Upper lobe of left lung (tissue), 6 donors: ENCODE measurements around the gene HOATZ. TPM values are rescaled to one million over a fixed set of nuclear protein-coding genes. Genes with fewer than 3 reads are reported as not detected.
A peak's percentile ranks its signal among the peaks of the same experiment; 100 is the strongest.

ENCODE experiments used
- ATAC-seq, 2 donors: fragments of 200-7000 bp; cut with Tn5 transposase; one replicate each; pipeline ENCODE4 v1.9.1; 2022; ENCODE audit warnings: mild to moderate bottlenecking in 2 of 2, moderate library complexity in 2 of 2; ENCODE audit not compliant: low FRiP score in 2 of 2
- DNase-seq, 2 donors: peaks; one replicate each; pipeline ENCODE4 v3.0.0-alpha.2; 2019 to 2020
- H3K27ac ChIP-seq, 4 donors: fragments of 200-600 bp; sonication (generic); one replicate each; pipeline ENCODE4 v1.5.1; 2016 to 2019
- H3K27me3 ChIP-seq, 4 donors: fragments of 200-600 bp; sonication (generic); one replicate each; pipeline ENCODE4 v1.5.1; 2017 to 2019
- H3K36me3 ChIP-seq, 4 donors: fragments of 200-600 bp; sonication (generic); one replicate each; pipeline ENCODE4 v1.5.1; 2016 to 2019
- H3K4me1 ChIP-seq, 4 donors: fragments of 200-600 bp; sonication (generic); one replicate each; pipeline ENCODE4 v1.5.1; 2018 to 2019
- H3K4me3 ChIP-seq, 4 donors: fragments of 200-600 bp; sonication (generic); one replicate each; pipeline ENCODE4 v1.5.1; 2017 to 2019; ENCODE audit warnings: mild to moderate bottlenecking in 2 of 4, moderate library complexity in 1 of 4
- H3K9me3 ChIP-seq, 4 donors: fragments of 200-600 bp; sonication (generic); one replicate each; pipeline ENCODE4 v1.5.1; 2018 to 2019
- EP300 ChIP-seq, 4 donors: sonication (generic); formaldehyde crosslinking; IDR thresholded peaks; one replicate each; pipeline ENCODE4 v1.5.1; 2017; ENCODE audit warnings: antibody characterized with exemption in 4 of 4, control low read depth in 2 of 4
- POLR2A ChIP-seq, 4 donors: fragments of 450-650 bp; IDR thresholded peaks; one replicate each; pipeline ENCODE4 v1.5.1; 2016 to 2017; ENCODE audit warnings: antibody characterized with exemption in 4 of 4, mild to moderate bottlenecking in 2 of 4
- POLR2AphosphoS5 ChIP-seq, 2 donors: sonication (generic); formaldehyde crosslinking; IDR thresholded peaks; one replicate each; pipeline ENCODE4 v1.5.1; 2017; ENCODE audit warnings: antibody characterized with exemption in 2 of 2
- WGBS, 2 donors: methylation state at CpG; one replicate each; pipeline ENCODE4 v1.1.5; 2017 to 2018; 5-methylcytosine and 5-hydroxymethylcytosine counted together
- total RNA-seq, 6 donors: library from RNA; depleted of rRNA in 4 of 6; stranded (reverse); fragments of >200 nt in 4 of 6; gene quantifications; one replicate each; pipeline versions ENCODE4 v1.1.0 to v1.2.1, GENCODE V29; 2016 to 2021
- TF ChIP-seq, protein P1 (sequence below), 6 experiments: fragments of 450-650 bp in 4 of 6; fragments of 200-600 bp in 2 of 6; sonication (generic) in 2 of 6; IDR thresholded peaks; one replicate each; pipeline ENCODE4 v1.5.1; 2016 to 2019; ENCODE audit warnings: antibody characterized with exemption in 6 of 6
- donor health status: DM: no; HTN: no; CAD: no; lungs with moderate emphysema.
- donor health status: DM: no; HTN: yes; CAD: no; lungs with severe emphysema.

The HOATZ gene
- total RNA-seq, 6 donors from 2014 or later: 0.37 to 59.0 (median 8.1) TPM

DNA sequence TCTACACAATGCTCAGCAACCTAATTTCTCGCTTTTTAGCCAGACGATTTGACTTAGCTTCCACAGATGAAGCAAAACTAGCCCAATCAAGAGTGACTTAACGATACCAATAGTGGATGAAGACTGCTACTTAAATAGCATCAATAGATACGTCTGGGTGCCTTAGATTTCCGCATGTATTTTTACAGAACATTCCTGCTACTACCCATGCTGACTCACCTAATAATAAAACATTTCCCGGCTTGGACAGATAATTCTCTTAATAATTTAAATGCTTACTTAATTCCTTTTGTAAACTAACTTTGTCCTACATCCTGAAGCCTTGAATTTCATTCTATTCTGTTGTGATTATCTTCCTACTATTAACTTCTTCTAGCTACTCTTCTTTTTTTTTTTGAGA is 20.7 kb downstream of the HOATZ start:
- 83 to 92% methylated on average over 6 of the region's 6 CpGs for WGBS, 2 donors
- TF ChIP-seq EP300 (IDR thresholded peaks at IDR 0.05) (no peak), POLR2AphosphoS5 (IDR thresholded peaks at IDR 0.05) (no peak), POLR2A (IDR thresholded peaks at IDR 0.05) (no peak)
- TF ChIP-seq, protein P1, sequence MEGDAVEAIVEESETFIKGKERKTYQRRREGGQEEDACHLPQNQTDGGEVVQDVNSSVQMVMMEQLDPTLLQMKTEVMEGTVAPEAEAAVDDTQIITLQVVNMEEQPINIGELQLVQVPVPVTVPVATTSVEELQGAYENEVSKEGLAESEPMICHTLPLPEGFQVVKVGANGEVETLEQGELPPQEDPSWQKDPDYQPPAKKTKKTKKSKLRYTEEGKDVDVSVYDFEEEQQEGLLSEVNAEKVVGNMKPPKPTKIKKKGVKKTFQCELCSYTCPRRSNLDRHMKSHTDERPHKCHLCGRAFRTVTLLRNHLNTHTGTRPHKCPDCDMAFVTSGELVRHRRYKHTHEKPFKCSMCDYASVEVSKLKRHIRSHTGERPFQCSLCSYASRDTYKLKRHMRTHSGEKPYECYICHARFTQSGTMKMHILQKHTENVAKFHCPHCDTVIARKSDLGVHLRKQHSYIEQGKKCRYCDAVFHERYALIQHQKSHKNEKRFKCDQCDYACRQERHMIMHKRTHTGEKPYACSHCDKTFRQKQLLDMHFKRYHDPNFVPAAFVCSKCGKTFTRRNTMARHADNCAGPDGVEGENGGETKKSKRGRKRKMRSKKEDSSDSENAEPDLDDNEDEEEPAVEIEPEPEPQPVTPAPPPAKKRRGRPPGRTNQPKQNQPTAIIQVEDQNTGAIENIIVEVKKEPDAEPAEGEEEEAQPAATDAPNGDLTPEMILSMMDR (IDR thresholded peaks at IDR 0.05): no peak
- Histone ChIP-seq H3K4me1 (peaks cover 4 to 12% (median 9%) of the 10 kb centered on the region in 4 donors), H3K27ac (no peak overlapping the region), H3K4me3 (no peak overlapping the region), H3K27me3 (peaks cover 0 to 3% (median 0%) of the 10 kb centered on the region in 4 donors), H3K36me3 (no peaks in the 10 kb centered on the region), H3K9me3 (no peaks in the 10 kb centered on the region)
- no peak for DNase-seq
- ATAC-seq: no peak

DNA sequence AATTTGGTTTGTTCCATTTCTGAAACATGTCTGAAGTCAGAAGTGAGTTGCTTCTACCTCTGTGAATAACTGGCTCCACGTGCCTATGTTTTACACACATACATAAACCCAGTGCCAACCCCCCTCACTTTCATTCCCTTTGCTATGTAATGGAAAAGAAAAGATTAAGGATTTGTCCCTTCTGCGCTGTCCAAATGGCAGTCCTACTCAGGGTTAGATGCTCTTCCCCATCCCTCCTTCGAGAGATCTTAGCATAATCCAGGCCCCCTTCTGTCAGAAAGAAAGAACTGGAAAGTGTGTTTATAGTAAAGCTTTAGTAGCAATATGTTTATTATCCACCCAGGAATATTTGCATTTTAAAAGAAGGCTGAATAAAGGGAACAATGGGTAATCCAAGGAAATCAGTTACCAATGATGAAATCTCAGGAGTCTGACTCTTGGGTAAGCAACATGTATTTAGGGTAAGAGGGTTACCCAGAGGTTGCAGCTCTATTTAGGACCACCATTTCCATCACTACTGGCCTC is 22.8 kb downstream of the HOATZ start:
- Histone ChIP-seq H3K27ac (no peak overlapping the region), H3K4me1 (peaks cover 15 to 29% (median 19%) of the 10 kb centered on the region in 4 donors), H3K4me3 (no peak overlapping the region), H3K9me3 (no peaks in the 10 kb centered on the region), H3K27me3 (peaks cover 0 to 12% (median 5%) of the 10 kb centered on the region in 4 donors), H3K36me3 (no peaks in the 10 kb centered on the region)
- DNase-seq (no peak), ATAC-seq (no peak)
- 84 to 94% methylated on average over 3 of the region's 3 CpGs for WGBS, 2 donors
- TF ChIP-seq POLR2A (IDR thresholded peaks at IDR 0.05): no peak
- TF ChIP-seq POLR2AphosphoS5 (IDR thresholded peaks at IDR 0.05): no peak
- TF ChIP-seq EP300 (IDR thresholded peaks at IDR 0.05): no peak
- TF ChIP-seq, protein P1 (IDR thresholded peaks at IDR 0.05): no peak

DNA sequence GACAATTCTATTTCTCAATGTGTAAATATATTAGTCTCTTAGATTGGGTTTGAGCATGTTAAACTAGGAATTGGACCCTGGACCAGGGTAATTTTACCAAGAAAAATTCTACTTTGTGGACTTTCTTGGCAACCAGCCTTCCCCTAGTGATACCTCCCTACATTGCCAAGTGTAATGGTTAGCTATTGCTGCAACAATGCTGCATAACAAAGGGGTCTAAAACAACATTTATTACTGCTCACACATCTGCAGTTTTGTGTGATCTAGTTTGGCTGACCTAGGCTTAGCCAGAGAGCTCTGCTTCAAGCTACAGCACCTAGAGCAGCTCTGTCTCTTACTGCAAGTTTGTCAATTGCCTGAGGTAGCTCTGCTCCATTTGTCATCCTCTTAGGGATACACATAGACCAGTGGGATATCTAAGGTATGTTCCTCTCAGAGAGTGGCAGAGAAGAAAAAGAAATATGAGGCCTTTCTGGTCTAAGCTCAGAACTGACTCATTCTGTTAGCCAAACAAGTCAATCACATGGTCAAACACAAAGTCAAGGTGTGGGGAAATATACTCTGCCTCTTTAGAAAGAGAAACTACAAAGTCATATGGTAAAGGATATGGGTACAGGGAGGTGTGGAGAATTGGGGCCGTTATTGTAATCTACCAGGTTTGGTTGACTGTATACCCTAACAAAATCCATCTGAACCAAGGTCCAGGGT is 24.0 kb downstream of the HOATZ start:
- no peak for TF ChIP-seq POLR2AphosphoS5 (IDR thresholded peaks at IDR 0.05)
- TF ChIP-seq EP300 (IDR thresholded peaks at IDR 0.05): no peak
- no peak for TF ChIP-seq POLR2A (IDR thresholded peaks at IDR 0.05)
- TF ChIP-seq, protein P1 (IDR thresholded peaks at IDR 0.05): no peak
- Histone ChIP-seq H3K36me3 (no peaks in the 10 kb centered on the region), H3K9me3 (no peaks in the 10 kb centered on the region), H3K27ac (no peak overlapping the region), H3K27me3 (peaks cover 0 to 12% (median 5%) of the 10 kb centered on the region in 4 donors), H3K4me3 (no peak overlapping the region), H3K4me1 (peaks cover 15 to 29% (median 20%) of the 10 kb centered on the region in 4 donors)
- no peak for DNase-seq
- no peak for ATAC-seq
- 81 to 92% methylated on average over 1 of the region's 1 CpG for WGBS, 2 donors

DNA sequence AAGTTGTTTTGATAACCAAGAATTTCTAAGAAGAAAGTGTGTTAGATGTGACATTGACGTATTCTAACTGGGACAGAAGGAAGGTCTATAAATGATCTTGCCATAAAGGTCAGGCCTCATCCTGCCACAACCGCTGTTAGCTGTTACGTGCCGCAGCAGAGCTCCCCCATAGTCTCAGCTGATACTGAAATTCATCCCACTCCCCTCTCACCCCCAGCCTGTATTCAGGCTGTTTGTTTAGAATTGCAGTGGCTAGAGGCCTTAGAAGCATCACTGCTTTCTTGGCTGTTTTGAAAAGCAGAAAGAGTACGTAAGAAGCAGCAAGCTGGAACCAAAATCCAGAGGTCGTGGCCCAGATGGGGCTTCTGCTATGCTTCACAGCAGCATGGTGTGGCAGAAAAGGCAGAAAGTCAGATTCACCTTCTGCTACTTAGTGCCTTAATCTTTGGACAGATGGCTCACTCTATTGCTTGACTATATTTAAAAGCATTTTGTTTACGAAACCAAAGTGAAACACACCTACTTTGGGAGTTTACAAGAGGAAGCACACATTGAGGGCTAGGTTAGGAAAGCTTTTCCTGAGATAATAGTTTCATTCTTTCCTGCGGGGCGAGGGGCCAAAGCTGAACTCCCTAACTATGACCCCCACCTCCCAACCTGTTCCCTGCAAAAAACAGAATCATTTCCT is 25.0 kb downstream of the HOATZ start:
- 70 to 79% methylated on average over 9 of the region's 9 CpGs for WGBS, 2 donors
- peak overlapping the region in 3 of 4 donors; percentile 48 to 60 (median 52) for H3K4me3 ChIP-seq
- H3K27ac ChIP-seq: peak overlapping the region in 2 of 4 donors; percentile 77 to 90
- peaks cover 0 to 12% (median 5%) of the 10 kb centered on the region in 4 donors for H3K27me3 ChIP-seq
- peaks cover 15 to 29% (median 20%) of the 10 kb centered on the region in 4 donors for H3K4me1 ChIP-seq
- no peak for DNase-seq
- no peaks in the 10 kb centered on the region for H3K9me3 ChIP-seq
- peaks cover 0 to 5% (median 0%) of the 10 kb centered on the region in 4 donors for H3K36me3 ChIP-seq
- TF ChIP-seq POLR2A (IDR thresholded peaks at IDR 0.05): no peak
- TF ChIP-seq POLR2AphosphoS5 (IDR thresholded peaks at IDR 0.05): no peak
- TF ChIP-seq, protein P1 (IDR thresholded peaks at IDR 0.05): no peak
- TF ChIP-seq EP300 (IDR thresholded peaks at IDR 0.05): no peak
- ATAC-seq: no peak
